Hepatocyte (in vitro differentiated cells): ENCODE measurements around the gene RNF213. TPM values are rescaled to one million over a fixed set of nuclear protein-coding genes. Genes with fewer than 3 reads are reported as not detected.

Experiments
- DNase-seq: peaks from one replicate; pipeline ENCODE4 v3.0.0-alpha.2; 2016; ENCODE audit warnings: low spot score
- H2AFZ ChIP-seq: fragments of 200-600 bp; sonication (generic); 2 replicates; pipeline ENCODE4 v1.6.0; 2016; ENCODE audit warnings: antibody characterized with exemption, mild to moderate bottlenecking
- H3K27ac ChIP-seq: fragments of 200-600 bp; sonication (generic); 2 replicates; pipeline ENCODE4 v1.5.1; 2016; ENCODE audit warnings: mild to moderate bottlenecking
- H3K27me3 ChIP-seq: fragments of 200-600 bp; sonication (generic); 2 replicates; pipeline ENCODE4 v1.6.1; 2016
- H3K36me3 ChIP-seq: fragments of 200-600 bp; sonication (generic); replicated peaks from 2 replicates; pipeline ENCODE4 v1.5.1; 2016; ENCODE audit warnings: low read depth; ENCODE audit not compliant: insufficient read depth
- H3K4me1 ChIP-seq: fragments of 200-600 bp; sonication (generic); 2 replicates; pipeline ENCODE4 v1.5.1; 2016; ENCODE audit warnings: mild to moderate bottlenecking, moderate library complexity; ENCODE audit not compliant: insufficient read depth
- H3K4me2 ChIP-seq: fragments of 200-600 bp; sonication (generic); 2 replicates; pipeline ENCODE4 v1.6.0; 2016
- H3K4me3 ChIP-seq: fragments of 200-600 bp; sonication (generic); 2 replicates; pipeline ENCODE4 v1.5.1; 2016; ENCODE audit warnings: mild to moderate bottlenecking
- H3K79me2 ChIP-seq: fragments of 200-600 bp; sonication (generic); 2 replicates; pipeline ENCODE4 v1.6.0; 2017; ENCODE audit warnings: mild to moderate bottlenecking
- H3K9me2 ChIP-seq: fragments of 200-600 bp; sonication (generic); replicated peaks from 2 replicates; pipeline ENCODE4 v1.6.0; 2017; ENCODE audit warnings: mild to moderate bottlenecking; ENCODE audit not compliant: insufficient read depth
- H3K9me3 ChIP-seq: fragments of 200-600 bp; sonication (generic); 2 replicates; pipeline ENCODE4 v1.5.1; 2016; ENCODE audit warnings: low read depth, mild to moderate bottlenecking
- H4K20me1 ChIP-seq: fragments of 200-600 bp; sonication (generic); 2 replicates; pipeline ENCODE4 v1.6.0; 2016; ENCODE audit warnings: mild to moderate bottlenecking; ENCODE audit not compliant: insufficient read depth, poor library complexity, severe bottlenecking
- EZH2 ChIP-seq: fragments of 200-600 bp; sonication (generic); IDR thresholded peaks from 2 replicates; pipeline ENCODE4 v1.6.1; 2016; ENCODE audit warnings: antibody characterized with exemption, mild to moderate bottlenecking, borderline replicate concordance
- EZH2phosphoT487 ChIP-seq: fragments of 200-600 bp; sonication (generic); IDR thresholded peaks from one replicate; pipeline ENCODE4 v1.6.1; 2018; ENCODE audit warnings: antibody characterized with exemption, mild to moderate bottlenecking, low read depth, moderate library complexity; ENCODE audit not compliant: unreplicated experiment, severe bottlenecking
- WGBS: methylation state at CpG from one replicate; pipeline ENCODE4 v1.1.6; 2016; ENCODE audit warnings: low lambda C conversion rate; ENCODE audit errors: missing lambda C conversion rate; 5-methylcytosine and 5-hydroxymethylcytosine counted together
- polyA plus RNA-seq: library from polyadenylated mRNA; unstranded; fragments of >200 nt; fragmentation: Nextera tagmentation; extraction: Ambion mirVana; gene quantifications from 2 replicates; pipeline ENCODE4 v1.2.1, GENCODE V29; 2016
- total RNA-seq: library from RNA; depleted of rRNA; stranded (reverse); fragments of >200 nt; gene quantifications from 2 replicates; pipeline ENCODE4 v1.2.3, GENCODE V29; 2014
- TF ChIP-seq, protein P1 (sequence below): fragments of 200-600 bp; sonication (generic); IDR thresholded peaks from 2 replicates; pipeline ENCODE4 v1.5.1; 2016; ENCODE audit warnings: antibody characterized with exemption, mild to moderate bottlenecking; ENCODE audit not compliant: poor library complexity

RNF213 gene
- total and polyA plus RNA-seq, 2 experiments from 2014 or later: 21.1 to 57.4 TPM

DNA sequence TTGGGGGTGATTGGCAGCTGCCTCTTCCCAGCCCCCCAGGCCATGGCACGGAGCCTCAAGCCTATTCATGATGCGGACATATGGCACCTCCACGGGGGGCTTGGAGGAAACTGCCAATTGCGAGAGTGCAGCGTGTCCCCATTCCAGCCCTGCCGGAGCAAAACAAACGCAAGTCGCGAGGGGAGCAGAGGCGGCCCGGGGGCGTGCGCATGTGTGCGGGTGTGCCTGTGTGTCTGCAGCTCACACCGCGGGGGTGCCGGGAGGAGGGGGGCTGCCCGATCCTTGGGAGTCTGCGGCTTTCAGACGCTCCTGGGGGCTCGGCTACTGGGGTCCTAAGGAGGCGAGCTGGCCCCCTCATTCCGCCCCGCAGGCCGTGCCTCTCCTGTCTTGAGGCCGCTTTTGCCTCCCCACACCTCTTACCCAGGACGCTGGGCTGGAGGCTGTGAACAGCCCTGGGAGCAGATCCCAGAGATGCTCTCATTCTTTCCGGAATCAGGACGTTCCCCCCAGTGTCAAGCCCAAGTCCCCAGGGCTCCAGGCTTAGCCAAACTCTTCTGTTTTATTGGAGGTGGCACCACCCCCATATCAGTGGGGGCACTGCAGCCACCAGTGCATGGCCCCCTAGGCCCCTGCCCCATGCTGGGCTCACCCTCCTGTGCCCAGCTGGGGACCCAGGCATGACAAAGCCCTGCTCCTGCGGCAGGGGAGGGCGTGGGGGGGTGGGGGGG lies 183.4 kb downstream of the RNF213 start:
- TF ChIP-seq, protein P1, sequence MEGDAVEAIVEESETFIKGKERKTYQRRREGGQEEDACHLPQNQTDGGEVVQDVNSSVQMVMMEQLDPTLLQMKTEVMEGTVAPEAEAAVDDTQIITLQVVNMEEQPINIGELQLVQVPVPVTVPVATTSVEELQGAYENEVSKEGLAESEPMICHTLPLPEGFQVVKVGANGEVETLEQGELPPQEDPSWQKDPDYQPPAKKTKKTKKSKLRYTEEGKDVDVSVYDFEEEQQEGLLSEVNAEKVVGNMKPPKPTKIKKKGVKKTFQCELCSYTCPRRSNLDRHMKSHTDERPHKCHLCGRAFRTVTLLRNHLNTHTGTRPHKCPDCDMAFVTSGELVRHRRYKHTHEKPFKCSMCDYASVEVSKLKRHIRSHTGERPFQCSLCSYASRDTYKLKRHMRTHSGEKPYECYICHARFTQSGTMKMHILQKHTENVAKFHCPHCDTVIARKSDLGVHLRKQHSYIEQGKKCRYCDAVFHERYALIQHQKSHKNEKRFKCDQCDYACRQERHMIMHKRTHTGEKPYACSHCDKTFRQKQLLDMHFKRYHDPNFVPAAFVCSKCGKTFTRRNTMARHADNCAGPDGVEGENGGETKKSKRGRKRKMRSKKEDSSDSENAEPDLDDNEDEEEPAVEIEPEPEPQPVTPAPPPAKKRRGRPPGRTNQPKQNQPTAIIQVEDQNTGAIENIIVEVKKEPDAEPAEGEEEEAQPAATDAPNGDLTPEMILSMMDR: no peak
- TF ChIP-seq EZH2: no peak
- TF ChIP-seq EZH2phosphoT487: no peak
- WGBS: 20% methylated on average over 22 of the region's 31 CpGs
- H3K4me2 ChIP-seq: no peak overlapping the region

DNA sequence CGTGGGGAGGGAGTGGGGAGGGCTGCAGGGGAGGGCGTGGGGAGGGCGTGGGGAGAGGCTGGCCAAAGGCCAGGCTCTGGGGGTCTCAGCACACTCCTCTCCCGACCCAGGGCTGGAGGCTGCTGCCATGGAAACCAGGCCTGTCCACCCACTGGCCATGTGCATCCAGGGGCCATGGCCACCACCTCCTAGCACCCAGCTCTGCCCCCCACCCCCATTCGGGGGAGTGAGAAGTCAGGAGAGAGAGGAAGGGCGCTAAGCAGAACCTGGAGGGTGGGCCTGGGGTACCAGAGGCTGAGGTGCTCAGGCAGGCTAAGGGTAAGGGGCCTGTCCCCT lies 184.0 kb downstream of the RNF213 start:
- no peaks in the 10 kb centered on the region for H3K9me3 ChIP-seq
- H3K27me3 ChIP-seq: peaks cover 3% of the 10 kb centered on the region
- H3K27ac ChIP-seq: no peak overlapping the region
- TF ChIP-seq EZH2phosphoT487: no peak
- TF ChIP-seq, protein P1: no peak
- TF ChIP-seq EZH2: no peak
- no peak for DNase-seq
- H3K79me2 ChIP-seq: no peaks in the 10 kb centered on the region
- no peak overlapping the region for H3K4me3 ChIP-seq
- no peaks in the 10 kb centered on the region for H3K4me1 ChIP-seq
- H3K4me2 ChIP-seq: no peak overlapping the region
- H3K9me2 ChIP-seq: no peaks in the 10 kb centered on the region
- H4K20me1 ChIP-seq: no peaks in the 10 kb centered on the region
- 80% methylated on average over 2 of the region's 6 CpGs for WGBS
- H3K36me3 ChIP-seq: no peaks in the 10 kb centered on the region
- no peak overlapping the region for H2AFZ ChIP-seq

More for the DNA sequence above, 183.4 kb downstream of the RNF213 start:
- no peaks in the 10 kb centered on the region for H3K9me2 ChIP-seq
- peaks cover 3% of the 10 kb centered on the region for H3K27me3 ChIP-seq
- no peaks in the 10 kb centered on the region for H3K36me3 ChIP-seq
- H2AFZ ChIP-seq: no peak overlapping the region
- no peak for DNase-seq
- H3K4me3 ChIP-seq: no peak overlapping the region
- H3K9me3 ChIP-seq: no peaks in the 10 kb centered on the region
- H3K4me1 ChIP-seq: no peaks in the 10 kb centered on the region
- H4K20me1 ChIP-seq: no peaks in the 10 kb centered on the region
- H3K27ac ChIP-seq: no peak overlapping the region
- H3K79me2 ChIP-seq: no peaks in the 10 kb centered on the region

DNA sequence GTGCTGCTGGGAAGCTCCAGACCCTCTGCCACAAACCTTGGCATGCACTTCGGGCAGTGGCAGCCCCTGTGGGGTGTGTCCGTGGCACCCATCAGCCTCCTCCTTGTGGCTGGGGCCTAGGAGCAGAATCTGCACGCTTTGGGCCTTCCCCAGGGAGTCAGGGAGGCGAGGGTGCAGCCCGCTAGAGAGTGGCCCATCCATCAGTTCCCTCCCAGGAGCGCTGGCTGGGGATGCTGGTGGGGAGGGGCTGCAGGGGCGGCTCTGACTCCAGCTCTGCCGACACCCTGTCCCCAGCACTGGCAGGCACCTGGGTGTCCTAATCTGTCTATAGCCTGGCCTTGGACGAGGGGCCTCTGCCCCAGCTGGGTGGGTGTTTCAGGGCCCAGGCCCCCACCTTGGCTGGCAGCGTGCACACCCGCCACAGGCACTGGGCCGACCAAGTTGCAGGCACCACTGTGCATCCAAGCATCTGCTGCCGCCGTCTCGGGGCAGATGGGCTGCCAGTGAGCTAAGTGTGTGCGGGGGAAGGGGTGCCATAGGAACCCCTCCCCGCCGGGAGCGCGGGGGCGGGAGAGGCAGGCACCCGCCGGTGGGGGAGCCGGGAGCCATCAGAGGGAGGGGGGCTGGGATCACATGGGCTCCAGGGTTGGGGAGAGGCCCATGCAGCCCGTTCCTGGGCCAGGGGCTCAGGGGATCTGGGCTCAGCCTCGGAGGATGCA lies 184.5 kb downstream of the RNF213 start:
- H3K27me3 ChIP-seq: peaks cover 3% of the 10 kb centered on the region
- WGBS: 77% methylated on average over 19 of the region's 26 CpGs

More for the DNA sequence above, 184.5 kb downstream of the RNF213 start:
- DNase-seq: no peak
- Histone ChIP-seq H3K4me2 (no peak overlapping the region), H3K4me3 (no peak overlapping the region), H3K9me3 (no peaks in the 10 kb centered on the region), H3K4me1 (no peaks in the 10 kb centered on the region), H3K79me2 (no peaks in the 10 kb centered on the region), H3K9me2 (no peaks in the 10 kb centered on the region), H4K20me1 (no peaks in the 10 kb centered on the region), H2AFZ (no peak overlapping the region), H3K36me3 (no peaks in the 10 kb centered on the region), H3K27ac (no peak overlapping the region)
- TF ChIP-seq, protein P1: no peak
- TF ChIP-seq EZH2 (no peak), EZH2phosphoT487 (no peak)
